Karpas-422 (cell line): ENCODE measurements around the gene WBP4. TPM values are rescaled to one million over a fixed set of nuclear protein-coding genes. Genes with fewer than 3 reads are reported as not detected.
"Not testable (repeated sequence)": the region's sequence is repeated elsewhere in the genome, so short reads cannot be mapped to it uniquely, and the experiment has no call there.

Source experiments
- DNase-seq: peaks from one replicate; pipeline ENCODE4 v3.0.0-alpha.2; 2015
- H2AFZ ChIP-seq: fragments of 200-600 bp; sonication (generic); 2 replicates; pipeline ENCODE4 v1.6.1; 2014; ENCODE audit warnings: antibody characterized with exemption, low read length, mixed read lengths
- H3K27ac ChIP-seq: fragments of 200-600 bp; sonication (generic); 2 replicates; pipeline ENCODE4 v1.5.1; 2014; ENCODE audit warnings: mild to moderate bottlenecking, low read length, moderate library complexity
- H3K27me3 ChIP-seq: fragments of 200-600 bp; sonication (generic); 2 replicates; pipeline ENCODE4 v1.6.1; 2014; ENCODE audit warnings: low read length, mixed read lengths
- H3K36me3 ChIP-seq: fragments of 200-600 bp; sonication (generic); 2 replicates; pipeline ENCODE4 v1.6.1; 2014; ENCODE audit warnings: low read length, mixed read lengths; ENCODE audit not compliant: insufficient read depth
- H3K4me1 ChIP-seq: fragments of 200-600 bp; sonication (generic); 2 replicates; pipeline ENCODE4 v1.6.1; 2014; ENCODE audit warnings: mild to moderate bottlenecking, low read length, mixed read lengths
- H3K4me2 ChIP-seq: fragments of 200-600 bp; sonication (generic); 2 replicates; pipeline ENCODE4 v1.6.1; 2014; ENCODE audit warnings: low read length, low read depth, mild to moderate bottlenecking; ENCODE audit not compliant: poor library complexity, severe bottlenecking
- H3K4me3 ChIP-seq: fragments of 200-600 bp; sonication (generic); 2 replicates; pipeline ENCODE4 v1.5.1; 2014; ENCODE audit warnings: mild to moderate bottlenecking, antibody characterized with exemption, low read length, mixed read lengths
- H3K79me2 ChIP-seq: fragments of 200-600 bp; sonication (generic); 2 replicates; pipeline ENCODE4 v1.6.1; 2014; ENCODE audit warnings: mild to moderate bottlenecking, low read length, mixed read lengths
- H3K9ac ChIP-seq: fragments of 200-600 bp; sonication (generic); 2 replicates; pipeline ENCODE4 v1.6.0; 2014; ENCODE audit warnings: low read length
- H3K9me2 ChIP-seq: fragments of 200-600 bp; sonication (generic), shearing (Covaris generic); replicated peaks from 2 replicates; pipeline ENCODE4 v1.6.0; 2014; ENCODE audit warnings: mild to moderate bottlenecking, low read length, moderate library complexity; ENCODE audit not compliant: insufficient read depth
- H3K9me3 ChIP-seq: fragments of 300-700, 200-600 bp; sonication (generic); 2 replicates; pipeline ENCODE4 v1.6.1; 2014; ENCODE audit warnings: low read length, mixed read lengths
- H4K20me1 ChIP-seq: fragments of 200-600 bp; sonication (generic); 2 replicates; pipeline ENCODE4 v1.6.1; 2014; ENCODE audit warnings: mild to moderate bottlenecking, antibody characterized with exemption, low read length, low read depth; ENCODE audit not compliant: insufficient read depth
- total RNA-seq: library from RNA; depleted of rRNA; stranded (reverse); fragments of >200 nt; shearing (Covaris generic); gene quantifications from 2 replicates; pipeline ENCODE4 v1.2.3, GENCODE V29; 2014; ENCODE audit warnings: low replicate concordance

The WBP4 gene
- total RNA-seq, 1 experiment from 2014 or later = 4.5 TPM

GRCh38 chr13:41079725-41080124 is 18.4 kb downstream of the WBP4 start:
- Histone ChIP-seq H3K4me2 (no peak overlapping the region), H3K79me2 (no peaks in the 10 kb centered on the region), H3K36me3 (peaks cover 7% of the 10 kb centered on the region), H3K9ac (no peak overlapping the region), H3K4me3 (no peak overlapping the region), H3K27ac (no peak overlapping the region), H3K9me2 (no peaks in the 10 kb centered on the region), H3K27me3 (no peaks in the 10 kb centered on the region), H2AFZ (no peak overlapping the region), H3K9me3 (no peaks in the 10 kb centered on the region), H3K4me1 (no peaks in the 10 kb centered on the region), H4K20me1 (no peaks in the 10 kb centered on the region)
- no peak for DNase-seq

- Histone ChIP-seq H3K9me3 (no peaks in the 10 kb centered on the region), H3K4me1 (peaks cover 4% of the 10 kb centered on the region), H3K36me3 (no peaks in the 10 kb centered on the region), H4K20me1 (no peaks in the 10 kb centered on the region), H3K4me2 (no peak overlapping the region), H2AFZ (no peak overlapping the region), H3K9ac (no peak overlapping the region), H3K27ac (no peak overlapping the region), H3K9me2 (no peaks in the 10 kb centered on the region), H3K4me3 (no peak overlapping the region), H3K27me3 (no peaks in the 10 kb centered on the region), H3K79me2 (no peaks in the 10 kb centered on the region)
- no peak for DNase-seq
Observed at GRCh38 chr13:41085961-41086585, 24.8 kb downstream of the WBP4 start.

GRCh38 chr13:41095681-41096080 is 34.4 kb downstream of the WBP4 start:
- not testable (repeated sequence) for H3K4me1 ChIP-seq, H3K79me2 ChIP-seq, H3K9ac ChIP-seq, H3K27ac ChIP-seq, H2AFZ ChIP-seq, H3K36me3 ChIP-seq, H3K9me2 ChIP-seq, H3K4me2 ChIP-seq, H3K4me3 ChIP-seq, H3K27me3 ChIP-seq, DNase-seq, H4K20me1 ChIP-seq, H3K9me3 ChIP-seq

GRCh38 chr13:41098761-41099160 is 37.5 kb downstream of the WBP4 start:
- Histone ChIP-seq H3K4me1 (no peaks in the 10 kb centered on the region), H3K79me2 (no peaks in the 10 kb centered on the region)

GRCh38 chr13:41099986-41100385 is 38.7 kb downstream of the WBP4 start:
- no peaks in the 10 kb centered on the region for H3K9me3 ChIP-seq
- H3K4me2 ChIP-seq = no peak overlapping the region
- no peaks in the 10 kb centered on the region for H3K9me2 ChIP-seq
- H4K20me1 ChIP-seq = no peaks in the 10 kb centered on the region
- H3K36me3 ChIP-seq = no peaks in the 10 kb centered on the region
- no peak overlapping the region for H3K9ac ChIP-seq
- no peak for DNase-seq
- H2AFZ ChIP-seq = no peak overlapping the region
- H3K4me1 ChIP-seq = no peaks in the 10 kb centered on the region
- H3K27me3 ChIP-seq = no peaks in the 10 kb centered on the region
- H3K4me3 ChIP-seq = no peak overlapping the region
- H3K79me2 ChIP-seq = no peaks in the 10 kb centered on the region
- no peak overlapping the region for H3K27ac ChIP-seq

More at GRCh38 chr13:41098761-41099160, 37.5 kb downstream of the WBP4 start:
- H3K36me3 ChIP-seq = no peaks in the 10 kb centered on the region
- no peak overlapping the region for H2AFZ ChIP-seq
- no peak overlapping the region for H3K27ac ChIP-seq
- H4K20me1 ChIP-seq = no peaks in the 10 kb centered on the region
- H3K27me3 ChIP-seq = no peaks in the 10 kb centered on the region
- H3K9me3 ChIP-seq = no peaks in the 10 kb centered on the region
- H3K9ac ChIP-seq = no peak overlapping the region
- H3K9me2 ChIP-seq = no peaks in the 10 kb centered on the region
- no peak overlapping the region for H3K4me3 ChIP-seq
- no peak overlapping the region for H3K4me2 ChIP-seq
- no peak for DNase-seq

GRCh38 chr13:41107104-41107571 is 45.8 kb downstream of the WBP4 start:
- Histone ChIP-seq H3K9me2 (no peaks in the 10 kb centered on the region), H4K20me1 (no peaks in the 10 kb centered on the region), H3K9me3 (no peaks in the 10 kb centered on the region), H3K4me2 (no peak overlapping the region), H2AFZ (no peak overlapping the region), H3K79me2 (no peaks in the 10 kb centered on the region), H3K4me3 (no peak overlapping the region), H3K27me3 (no peaks in the 10 kb centered on the region), H3K27ac (no peak overlapping the region), H3K4me1 (no peaks in the 10 kb centered on the region), H3K36me3 (no peaks in the 10 kb centered on the region), H3K9ac (no peak overlapping the region)
- DNase-seq = no peak

GRCh38 chr13:41107584-41108014 is 46.3 kb downstream of the WBP4 start:
- H3K9ac ChIP-seq = no peak overlapping the region
- no peak overlapping the region for H2AFZ ChIP-seq
- H3K27me3 ChIP-seq = no peaks in the 10 kb centered on the region
- no peaks in the 10 kb centered on the region for H3K36me3 ChIP-seq
- H3K79me2 ChIP-seq = no peaks in the 10 kb centered on the region
- no peak for DNase-seq
- H4K20me1 ChIP-seq = no peaks in the 10 kb centered on the region
- H3K27ac ChIP-seq = no peak overlapping the region
- no peak overlapping the region for H3K4me3 ChIP-seq
- H3K4me2 ChIP-seq = no peak overlapping the region
- no peaks in the 10 kb centered on the region for H3K9me3 ChIP-seq
- H3K4me1 ChIP-seq = no peaks in the 10 kb centered on the region
- H3K9me2 ChIP-seq = no peaks in the 10 kb centered on the region

GRCh38 chr13:41111454-41111853 is 50.1 kb downstream of the WBP4 start:
- Histone ChIP-seq H3K4me1 (no peaks in the 10 kb centered on the region), H3K9me3 (no peaks in the 10 kb centered on the region), H3K9me2 (no peaks in the 10 kb centered on the region), H3K79me2 (no peaks in the 10 kb centered on the region), H3K36me3 (no peaks in the 10 kb centered on the region), H2AFZ (no peak overlapping the region), H4K20me1 (no peaks in the 10 kb centered on the region), H3K27me3 (no peaks in the 10 kb centered on the region), H3K9ac (no peak overlapping the region), H3K4me2 (no peak overlapping the region), H3K27ac (no peak overlapping the region), H3K4me3 (no peak overlapping the region)
- DNase-seq = no peak
